ENCODE measurements around the gene RPLP2.

Gene RPLP2

GRCh38 chr11:850775-851763 lies 41.3 kb downstream of the RPLP2 start:
- DNase-seq = peak; percentile 51 to 64
- TF ChIP-seq GATA1 (IDR thresholded peaks at IDR 0.05; ENCODE audit: low read depth, low read length) = no peak
- no peak for TF ChIP-seq POLR2A (IDR thresholded peaks at IDR 0.05; ENCODE audit: low read length)

GRCh38 chr11:852762-853161 lies 43.0 kb downstream of the RPLP2 start:
- no peak for DNase-seq
- TF ChIP-seq GATA1 (IDR thresholded peaks at IDR 0.05; ENCODE audit: low read depth, low read length) = no peak
- TF ChIP-seq POLR2A (IDR thresholded peaks at IDR 0.05; ENCODE audit: low read length) = no peak

GRCh38 chr11:853682-854448 lies 44.1 kb downstream of the RPLP2 start:
- TF ChIP-seq GATA1 (IDR thresholded peaks at IDR 0.05; ENCODE audit: low read depth, low read length) = no peak
- TF ChIP-seq POLR2A (IDR thresholded peaks at IDR 0.05; ENCODE audit: low read length) = no peak

GRCh38 chr11:854601-855329 lies 45.0 kb downstream of the RPLP2 start:
- no peak for DNase-seq
- TF ChIP-seq GATA1 (IDR thresholded peaks at IDR 0.05; ENCODE audit: low read depth, low read length) (no peak), POLR2A (IDR thresholded peaks at IDR 0.05; ENCODE audit: low read length) (no peak)

More at GRCh38 chr11:853682-854448, 44.1 kb downstream of the RPLP2 start:
- DNase-seq = no peak

DNA sequence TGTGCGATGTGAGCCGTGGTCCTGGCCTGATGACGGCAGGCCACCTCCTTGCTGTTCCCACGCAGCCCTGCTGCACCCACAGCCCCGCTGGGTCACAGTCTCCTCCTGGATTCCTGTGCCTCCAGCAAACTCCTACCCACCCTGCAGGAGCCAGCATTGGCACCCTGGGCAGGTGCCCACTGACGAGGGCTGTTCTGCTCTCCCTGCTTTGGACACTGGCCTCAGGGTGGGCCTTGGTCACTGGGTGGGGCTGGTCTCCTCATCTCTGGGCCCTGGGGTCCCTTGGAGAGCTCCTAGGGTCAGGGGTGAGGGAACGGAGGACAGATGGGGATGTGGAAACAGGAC lies 45.5 kb downstream of the RPLP2 start:
- DNase-seq = no peak
- TF ChIP-seq GATA1 (IDR thresholded peaks at IDR 0.05; ENCODE audit: low read depth, low read length) (no peak), POLR2A (IDR thresholded peaks at IDR 0.05; ENCODE audit: low read length) (no peak)

DNA sequence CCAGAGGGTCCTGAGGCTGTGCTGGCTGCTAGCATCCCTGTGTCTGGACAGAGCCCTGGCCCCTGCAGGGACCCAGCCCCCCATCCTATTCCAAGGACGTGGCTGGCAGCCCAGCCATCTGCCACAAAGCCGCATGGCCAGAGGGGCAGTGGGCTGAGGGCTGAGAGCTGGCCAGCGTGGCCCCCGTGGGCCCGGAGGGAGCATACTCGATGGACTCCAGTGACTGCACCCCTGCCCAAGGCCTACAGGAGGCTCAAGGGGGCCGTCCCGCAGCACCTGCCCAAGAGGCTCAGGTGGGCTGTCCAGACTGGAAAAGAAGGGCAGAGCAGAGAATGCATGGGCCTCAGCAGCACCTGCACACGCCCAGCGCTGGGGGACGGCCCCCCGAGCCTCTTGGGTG lies 46.0 kb downstream of the RPLP2 start:
- TF ChIP-seq GATA1 (IDR thresholded peaks at IDR 0.05; ENCODE audit: low read depth, low read length) (no peak), POLR2A (IDR thresholded peaks at IDR 0.05; ENCODE audit: low read length) (no peak)
- no peak for DNase-seq

GRCh38 chr11:856397-856796 lies 46.6 kb downstream of the RPLP2 start:
- TF ChIP-seq GATA1 (IDR thresholded peaks at IDR 0.05; ENCODE audit: low read depth, low read length) (no peak), POLR2A (IDR thresholded peaks at IDR 0.05; ENCODE audit: low read length) (no peak)

GRCh38 chr11:858053-858761 lies 48.4 kb downstream of the RPLP2 start:
- TF ChIP-seq POLR2A (IDR thresholded peaks at IDR 0.05; ENCODE audit: low read length) = no peak
- TF ChIP-seq GATA1 (IDR thresholded peaks at IDR 0.05; ENCODE audit: low read depth, low read length) = no peak
- DNase-seq = no peak

More at GRCh38 chr11:856397-856796, 46.6 kb downstream of the RPLP2 start:
- no peak for DNase-seq

DNA sequence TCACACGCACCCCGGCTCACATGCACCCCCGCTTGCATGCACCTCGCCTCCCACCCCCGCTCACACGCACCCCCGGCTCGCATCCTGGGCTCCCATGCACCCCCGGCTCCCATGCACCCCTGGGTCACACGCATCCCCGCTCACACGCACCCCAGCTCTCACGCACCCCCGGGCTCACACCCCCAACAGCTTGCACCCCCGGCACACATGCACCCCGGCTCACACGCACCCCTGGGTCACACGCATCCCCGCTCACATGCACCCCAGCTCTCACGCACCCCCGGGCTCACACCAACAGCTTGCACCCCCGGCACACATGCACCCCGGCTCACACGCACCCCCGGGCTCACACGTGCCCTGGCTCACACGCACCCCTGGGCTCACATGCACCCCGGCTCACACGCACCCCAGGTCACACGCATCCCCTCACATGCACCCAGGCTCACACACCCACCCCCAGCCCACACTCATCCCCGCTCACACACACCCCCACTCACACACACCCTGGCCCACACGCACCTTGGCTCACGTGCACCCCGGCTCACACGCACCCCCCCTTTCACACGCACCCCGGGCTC lies 49.1 kb downstream of the RPLP2 start:
- no peak for TF ChIP-seq POLR2A (IDR thresholded peaks at IDR 0.05; ENCODE audit: low read length)
- TF ChIP-seq GATA1 (IDR thresholded peaks at IDR 0.05; ENCODE audit: low read depth, low read length) = no peak
- DNase-seq = no peak

- TF ChIP-seq GATA1 (IDR thresholded peaks at IDR 0.05; ENCODE audit: low read depth, low read length) (no peak), POLR2A (IDR thresholded peaks at IDR 0.05; ENCODE audit: low read length) (peak; percentile 58)
- DNase-seq = peak; percentile 89 to 90
Observed at GRCh38 chr11:859394-860131, 49.8 kb downstream of the RPLP2 start.

DNA sequence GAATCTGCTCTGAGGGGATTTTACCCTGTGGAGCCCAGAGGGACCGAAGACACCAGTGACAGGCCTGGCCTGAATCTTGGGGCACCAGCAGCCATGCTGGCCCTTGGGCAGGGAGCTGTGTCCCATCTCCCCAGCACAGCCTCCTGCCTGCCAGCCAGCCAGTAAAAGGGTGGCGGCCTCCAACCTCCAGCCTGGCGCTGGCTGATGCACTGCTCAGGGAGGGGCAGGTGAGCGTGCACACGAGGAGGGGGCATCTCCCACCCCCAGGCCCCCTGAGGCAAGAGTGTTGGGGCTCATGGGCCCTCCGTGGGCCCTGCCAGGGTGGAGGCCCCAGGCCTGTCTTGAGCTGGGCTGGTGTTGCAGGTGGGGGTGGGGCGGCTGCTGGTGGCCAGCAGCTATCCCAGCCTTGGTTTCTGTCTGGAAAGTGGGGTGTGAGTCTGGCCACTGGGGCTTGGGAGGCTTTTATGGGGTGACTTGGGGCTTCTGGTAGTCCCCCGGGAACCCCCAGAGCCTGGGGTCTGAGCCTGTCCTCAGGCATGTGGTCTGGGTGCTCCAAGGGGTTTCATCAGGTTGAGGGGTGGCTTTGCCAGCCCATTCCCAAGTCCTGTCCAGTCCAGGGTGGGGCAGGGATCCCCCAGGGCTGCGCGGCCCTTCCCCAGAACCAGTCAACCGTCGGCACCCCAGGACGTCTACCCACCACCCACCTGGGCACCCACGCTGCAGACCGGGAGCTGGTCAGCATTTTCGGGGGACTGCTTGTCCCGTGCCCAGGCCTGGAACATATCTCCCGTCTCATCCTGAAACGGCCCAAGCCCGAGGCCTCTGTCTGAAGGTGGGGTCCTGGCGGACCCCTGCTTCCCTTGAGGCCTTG lies 50.7 kb downstream of the RPLP2 start:
- DNase-seq = peak; percentile 38 to 43

More for the DNA sequence above, 50.7 kb downstream of the RPLP2 start:
- TF ChIP-seq POLR2A (IDR thresholded peaks at IDR 0.05; ENCODE audit: low read length) (peak; percentile 46), GATA1 (IDR thresholded peaks at IDR 0.05; ENCODE audit: low read depth, low read length) (no peak)
